GM12878 (cell line): Measurements from ENCODE around the gene HLA-DPB1. TPM values are rescaled to one million over a fixed set of nuclear protein-coding genes. Genes with fewer than 3 reads are reported as not detected.

Experiments used
- ASH2L ChIP-seq: fragments of 300-600, 200-600 bp; sonication (generic); IDR thresholded peaks from 2 replicates; pipeline ENCODE4 v1.6.1; 2017; ENCODE audit warnings: low read depth, mild to moderate bottlenecking, borderline replicate concordance
- BHLHE40 ChIP-seq, 2 experiments: fragments of 450-650 bp in 1 of 2; IDR thresholded peaks; 2 replicates each; pipeline ENCODE4 v1.6.1; 2011 to 2017; ENCODE audit warnings: low read depth in 2 of 2, borderline replicate concordance in 1 of 2, improper control_type of control experiment in 1 of 2, low read length in 1 of 2, mild to moderate bottlenecking in 1 of 2
- BRCA1 ChIP-seq: IDR thresholded peaks from 2 replicates; pipeline ENCODE4 v1.6.1; 2011; ENCODE audit warnings: low read depth, low read length, improper control_type of control experiment
- CHD2 ChIP-seq: IDR thresholded peaks from 2 replicates; pipeline ENCODE4 v1.6.1; 2011; ENCODE audit warnings: low read depth, low read length, improper control_type of control experiment, borderline replicate concordance
- CREM ChIP-seq: IDR thresholded peaks from 2 replicates; pipeline ENCODE4 v1.6.1; 2014; ENCODE audit warnings: antibody characterized with exemption, low read depth
- DPF2 ChIP-seq: fragments of 450-650 bp; IDR thresholded peaks from 2 replicates; pipeline ENCODE4 v1.6.1; 2017; ENCODE audit warnings: mild to moderate bottlenecking
- KAT2A ChIP-seq: conservative IDR thresholded peaks from 2 replicates; pipeline ENCODE4 v1.6.1; 2011; ENCODE audit warnings: low read depth, low read length; ENCODE audit not compliant: control insufficient read depth
- RFX5 ChIP-seq: IDR thresholded peaks from 2 replicates; pipeline ENCODE4 v1.6.1; 2011; ENCODE audit warnings: low read depth, low read length, improper control_type of control experiment
- TAF1 ChIP-seq: IDR thresholded peaks from 2 replicates; pipeline ENCODE4 v1.6.1; 2011; ENCODE audit warnings: mild to moderate bottlenecking, low read depth, low read length, borderline replicate concordance
- TCF7 ChIP-seq: IDR thresholded peaks from 2 replicates; pipeline ENCODE4 v1.6.1; 2014; ENCODE audit warnings: antibody characterized with exemption, borderline replicate concordance
- ZNF622 ChIP-seq: fragments of 450-650 bp; IDR thresholded peaks from 2 replicates; pipeline ENCODE4 v1.6.1; 2017; ENCODE audit warnings: mild to moderate bottlenecking, inconsistent platforms
- polyA plus RNA-seq, 11 experiments: library from polyadenylated mRNA; depleted of rRNA in 4 of 11; unstranded in 6 of 11; stranded (reverse) in 5 of 11; fragments of >200 nt; fragmentation: Nextera tagmentation in 4 of 11; fragmentation: Illumina TruSeq in 1 of 11; extraction: Ambion mirVana in 4 of 11; extraction: Trizol in 1 of 11; gene quantifications; 1 replicate in 1 of 11; 2 replicates in 10 of 11; pipeline versions ENCODE4 v1.2.1 to v1.2.3, GENCODE V29; 2011 to 2016; ENCODE audit warnings: inconsistent platforms in 2 of 11, missing spikeins in 2 of 11, low read depth in 1 of 11
- total RNA-seq, 4 experiments: library from RNA; depleted of rRNA in 3 of 4; stranded (reverse); fragments of >200 nt in 3 of 4; fragmentation: Illumina TruSeq in 1 of 4; extraction: Trizol in 1 of 4; gene quantifications; 2 replicates each; pipeline versions ENCODE4 v1.2.1 to v1.2.3, GENCODE V29; 2013 to 2021
- TF ChIP-seq, protein P1 (sequence below): fragments of 450-650 bp; IDR thresholded peaks from 2 replicates; pipeline ENCODE4 v1.6.1; 2017; ENCODE audit warnings: mild to moderate bottlenecking
- TF ChIP-seq, protein P2 (sequence below): fragments of 450-650 bp; formaldehyde crosslinking; IDR thresholded peaks from 2 replicates; pipeline ENCODE4 v1.5.0; 2022; ENCODE audit warnings: mild to moderate bottlenecking, missing genetic modification characterization
- TF ChIP-seq, protein P3 (sequence below): fragments of 450-650 bp; IDR thresholded peaks from 2 replicates; pipeline ENCODE4 v1.6.1; 2017; ENCODE audit warnings: mild to moderate bottlenecking, low read depth, inconsistent platforms; ENCODE audit not compliant: poor library complexity, severe bottlenecking
- TF ChIP-seq, protein P4 (sequence below): fragments of 450-650 bp; IDR thresholded peaks from 2 replicates; pipeline ENCODE4 v1.6.1; 2018; ENCODE audit warnings: borderline replicate concordance, mild to moderate bottlenecking; ENCODE audit not compliant: partially characterized antibody
- TF ChIP-seq, protein P5 (sequence below): fragments of 450-650 bp; IDR thresholded peaks from 2 replicates; pipeline ENCODE4 v1.6.1; 2017; ENCODE audit warnings: borderline replicate concordance

Gene HLA-DPB1
- total and polyA plus RNA-seq, 10 of the 15 experiments (the other 5 are each of a cell fraction or from before 2014, with no cell fraction given) = 101 to 675 (median 352) TPM

DNA sequence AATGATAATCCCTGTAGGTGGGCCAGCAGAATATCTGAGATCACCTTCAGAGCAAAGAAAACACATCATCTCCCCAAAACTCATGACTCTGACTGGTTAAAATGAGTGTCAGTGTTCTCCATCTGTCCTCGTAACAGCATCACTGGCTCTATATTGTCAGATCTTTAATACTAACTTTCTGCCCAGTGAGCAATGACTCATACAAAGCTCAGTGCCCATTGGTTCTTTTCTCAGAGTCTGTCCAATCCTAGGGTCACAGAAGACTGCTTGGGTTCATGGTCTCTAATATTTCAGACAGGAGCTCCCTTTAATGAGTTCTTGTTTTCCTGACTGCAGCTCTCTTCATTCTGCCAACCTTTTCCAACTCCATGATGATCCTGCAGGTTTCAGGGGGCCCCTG, 36.4 kb downstream of the HLA-DPB1 start (continued):
- TF ChIP-seq, protein P1, sequence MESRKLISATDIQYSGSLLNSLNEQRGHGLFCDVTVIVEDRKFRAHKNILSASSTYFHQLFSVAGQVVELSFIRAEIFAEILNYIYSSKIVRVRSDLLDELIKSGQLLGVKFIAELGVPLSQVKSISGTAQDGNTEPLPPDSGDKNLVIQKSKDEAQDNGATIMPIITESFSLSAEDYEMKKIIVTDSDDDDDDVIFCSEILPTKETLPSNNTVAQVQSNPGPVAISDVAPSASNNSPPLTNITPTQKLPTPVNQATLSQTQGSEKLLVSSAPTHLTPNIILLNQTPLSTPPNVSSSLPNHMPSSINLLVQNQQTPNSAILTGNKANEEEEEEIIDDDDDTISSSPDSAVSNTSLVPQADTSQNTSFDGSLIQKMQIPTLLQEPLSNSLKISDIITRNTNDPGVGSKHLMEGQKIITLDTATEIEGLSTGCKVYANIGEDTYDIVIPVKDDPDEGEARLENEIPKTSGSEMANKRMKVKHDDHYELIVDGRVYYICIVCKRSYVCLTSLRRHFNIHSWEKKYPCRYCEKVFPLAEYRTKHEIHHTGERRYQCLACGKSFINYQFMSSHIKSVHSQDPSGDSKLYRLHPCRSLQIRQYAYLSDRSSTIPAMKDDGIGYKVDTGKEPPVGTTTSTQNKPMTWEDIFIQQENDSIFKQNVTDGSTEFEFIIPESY = no peak
- TF ChIP-seq ZNF622 (no peak), KAT2A (no peak), BHLHE40 (IDR thresholded peaks at IDR 0.05; ENCODE audit: borderline replicate concordance in 1 of 2, low read depth in 2 of 2, low read length in 1 of 2) (peak; percentile 19 to 59; a peak in 2 of 4 replicates), TAF1 (no peak), DPF2 (no peak), BRCA1 (no peak), RFX5 (peak; percentile 99), CREM (peak; percentile 82), TCF7 (no peak), ASH2L (no peak), CHD2 (no peak)
- TF ChIP-seq, protein P2, sequence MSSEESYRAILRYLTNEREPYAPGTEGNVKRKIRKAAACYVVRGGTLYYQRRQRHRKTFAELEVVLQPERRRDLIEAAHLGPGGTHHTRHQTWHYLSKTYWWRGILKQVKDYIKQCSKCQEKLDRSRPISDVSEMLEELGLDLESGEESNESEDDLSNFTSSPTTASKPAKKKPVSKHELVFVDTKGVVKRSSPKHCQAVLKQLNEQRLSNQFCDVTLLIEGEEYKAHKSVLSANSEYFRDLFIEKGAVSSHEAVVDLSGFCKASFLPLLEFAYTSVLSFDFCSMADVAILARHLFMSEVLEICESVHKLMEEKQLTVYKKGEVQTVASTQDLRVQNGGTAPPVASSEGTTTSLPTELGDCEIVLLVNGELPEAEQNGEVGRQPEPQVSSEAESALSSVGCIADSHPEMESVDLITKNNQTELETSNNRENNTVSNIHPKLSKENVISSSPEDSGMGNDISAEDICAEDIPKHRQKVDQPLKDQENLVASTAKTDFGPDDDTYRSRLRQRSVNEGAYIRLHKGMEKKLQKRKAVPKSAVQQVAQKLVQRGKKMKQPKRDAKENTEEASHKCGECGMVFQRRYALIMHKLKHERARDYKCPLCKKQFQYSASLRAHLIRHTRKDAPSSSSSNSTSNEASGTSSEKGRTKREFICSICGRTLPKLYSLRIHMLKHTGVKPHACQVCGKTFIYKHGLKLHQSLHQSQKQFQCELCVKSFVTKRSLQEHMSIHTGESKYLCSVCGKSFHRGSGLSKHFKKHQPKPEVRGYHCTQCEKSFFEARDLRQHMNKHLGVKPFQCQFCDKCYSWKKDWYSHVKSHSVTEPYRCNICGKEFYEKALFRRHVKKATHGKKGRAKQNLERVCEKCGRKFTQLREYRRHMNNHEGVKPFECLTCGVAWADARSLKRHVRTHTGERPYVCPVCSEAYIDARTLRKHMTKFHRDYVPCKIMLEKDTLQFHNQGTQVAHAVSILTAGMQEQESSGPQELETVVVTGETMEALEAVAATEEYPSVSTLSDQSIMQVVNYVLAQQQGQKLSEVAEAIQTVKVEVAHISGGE = no peak
- TF ChIP-seq, protein P3, sequence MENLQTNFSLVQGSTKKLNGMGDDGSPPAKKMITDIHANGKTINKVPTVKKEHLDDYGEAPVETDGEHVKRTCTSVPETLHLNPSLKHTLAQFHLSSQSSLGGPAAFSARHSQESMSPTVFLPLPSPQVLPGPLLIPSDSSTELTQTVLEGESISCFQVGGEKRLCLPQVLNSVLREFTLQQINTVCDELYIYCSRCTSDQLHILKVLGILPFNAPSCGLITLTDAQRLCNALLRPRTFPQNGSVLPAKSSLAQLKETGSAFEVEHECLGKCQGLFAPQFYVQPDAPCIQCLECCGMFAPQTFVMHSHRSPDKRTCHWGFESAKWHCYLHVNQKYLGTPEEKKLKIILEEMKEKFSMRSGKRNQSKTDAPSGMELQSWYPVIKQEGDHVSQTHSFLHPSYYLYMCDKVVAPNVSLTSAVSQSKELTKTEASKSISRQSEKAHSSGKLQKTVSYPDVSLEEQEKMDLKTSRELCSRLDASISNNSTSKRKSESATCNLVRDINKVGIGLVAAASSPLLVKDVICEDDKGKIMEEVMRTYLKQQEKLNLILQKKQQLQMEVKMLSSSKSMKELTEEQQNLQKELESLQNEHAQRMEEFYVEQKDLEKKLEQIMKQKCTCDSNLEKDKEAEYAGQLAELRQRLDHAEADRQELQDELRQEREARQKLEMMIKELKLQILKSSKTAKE = no peak
- TF ChIP-seq, protein P4, sequence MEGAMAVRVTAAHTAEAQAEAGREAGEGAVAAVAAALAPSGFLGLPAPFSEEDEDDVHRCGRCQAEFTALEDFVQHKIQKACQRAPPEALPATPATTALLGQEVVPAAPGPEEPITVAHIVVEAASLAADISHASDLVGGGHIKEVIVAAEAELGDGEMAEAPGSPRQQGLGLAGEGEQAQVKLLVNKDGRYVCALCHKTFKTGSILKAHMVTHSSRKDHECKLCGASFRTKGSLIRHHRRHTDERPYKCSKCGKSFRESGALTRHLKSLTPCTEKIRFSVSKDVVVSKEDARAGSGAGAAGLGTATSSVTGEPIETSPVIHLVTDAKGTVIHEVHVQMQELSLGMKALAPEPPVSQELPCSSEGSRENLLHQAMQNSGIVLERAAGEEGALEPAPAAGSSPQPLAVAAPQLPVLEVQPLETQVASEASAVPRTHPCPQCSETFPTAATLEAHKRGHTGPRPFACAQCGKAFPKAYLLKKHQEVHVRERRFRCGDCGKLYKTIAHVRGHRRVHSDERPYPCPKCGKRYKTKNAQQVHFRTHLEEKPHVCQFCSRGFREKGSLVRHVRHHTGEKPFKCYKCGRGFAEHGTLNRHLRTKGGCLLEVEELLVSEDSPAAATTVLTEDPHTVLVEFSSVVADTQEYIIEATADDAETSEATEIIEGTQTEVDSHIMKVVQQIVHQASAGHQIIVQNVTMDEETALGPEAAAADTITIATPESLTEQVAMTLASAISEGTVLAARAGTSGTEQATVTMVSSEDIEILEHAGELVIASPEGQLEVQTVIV = no peak
- TF ChIP-seq, protein P5, sequence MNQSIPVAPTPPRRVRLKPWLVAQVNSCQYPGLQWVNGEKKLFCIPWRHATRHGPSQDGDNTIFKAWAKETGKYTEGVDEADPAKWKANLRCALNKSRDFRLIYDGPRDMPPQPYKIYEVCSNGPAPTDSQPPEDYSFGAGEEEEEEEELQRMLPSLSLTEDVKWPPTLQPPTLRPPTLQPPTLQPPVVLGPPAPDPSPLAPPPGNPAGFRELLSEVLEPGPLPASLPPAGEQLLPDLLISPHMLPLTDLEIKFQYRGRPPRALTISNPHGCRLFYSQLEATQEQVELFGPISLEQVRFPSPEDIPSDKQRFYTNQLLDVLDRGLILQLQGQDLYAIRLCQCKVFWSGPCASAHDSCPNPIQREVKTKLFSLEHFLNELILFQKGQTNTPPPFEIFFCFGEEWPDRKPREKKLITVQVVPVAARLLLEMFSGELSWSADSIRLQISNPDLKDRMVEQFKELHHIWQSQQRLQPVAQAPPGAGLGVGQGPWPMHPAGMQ = no peak
